ENCODE results near the gene HECW1.

GRCh38 chr7:43538404-43538771, 425.9 kb downstream of the HECW1 start:
- TF ChIP-seq, protein P1, sequence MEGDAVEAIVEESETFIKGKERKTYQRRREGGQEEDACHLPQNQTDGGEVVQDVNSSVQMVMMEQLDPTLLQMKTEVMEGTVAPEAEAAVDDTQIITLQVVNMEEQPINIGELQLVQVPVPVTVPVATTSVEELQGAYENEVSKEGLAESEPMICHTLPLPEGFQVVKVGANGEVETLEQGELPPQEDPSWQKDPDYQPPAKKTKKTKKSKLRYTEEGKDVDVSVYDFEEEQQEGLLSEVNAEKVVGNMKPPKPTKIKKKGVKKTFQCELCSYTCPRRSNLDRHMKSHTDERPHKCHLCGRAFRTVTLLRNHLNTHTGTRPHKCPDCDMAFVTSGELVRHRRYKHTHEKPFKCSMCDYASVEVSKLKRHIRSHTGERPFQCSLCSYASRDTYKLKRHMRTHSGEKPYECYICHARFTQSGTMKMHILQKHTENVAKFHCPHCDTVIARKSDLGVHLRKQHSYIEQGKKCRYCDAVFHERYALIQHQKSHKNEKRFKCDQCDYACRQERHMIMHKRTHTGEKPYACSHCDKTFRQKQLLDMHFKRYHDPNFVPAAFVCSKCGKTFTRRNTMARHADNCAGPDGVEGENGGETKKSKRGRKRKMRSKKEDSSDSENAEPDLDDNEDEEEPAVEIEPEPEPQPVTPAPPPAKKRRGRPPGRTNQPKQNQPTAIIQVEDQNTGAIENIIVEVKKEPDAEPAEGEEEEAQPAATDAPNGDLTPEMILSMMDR (conservative IDR thresholded peaks at IDR 0.05 in 1 of 2, IDR thresholded peaks at IDR 0.05 in 1 of 2; ENCODE audit: extremely low read depth in 1 of 2, insufficient read depth in 1 of 2, low read depth in 1 of 2, low read length in 2 of 2) = no peak
- TF ChIP-seq EZH2 (IDR thresholded peaks at IDR 0.05; ENCODE audit: borderline replicate concordance, low read length) = no peak

All from mammary epithelial cell (primary cell).